Activated naive CD4-positive, alpha-beta T cell (primary cell): Measurements from ENCODE around the gene NOP56.

ENCODE experiments used
- DNase-seq, 4 experiments: peaks; one replicate each; lab custom pipeline; 2025; lab: John Stamatoyannopoulos, UW

NOP56 gene, protein sequence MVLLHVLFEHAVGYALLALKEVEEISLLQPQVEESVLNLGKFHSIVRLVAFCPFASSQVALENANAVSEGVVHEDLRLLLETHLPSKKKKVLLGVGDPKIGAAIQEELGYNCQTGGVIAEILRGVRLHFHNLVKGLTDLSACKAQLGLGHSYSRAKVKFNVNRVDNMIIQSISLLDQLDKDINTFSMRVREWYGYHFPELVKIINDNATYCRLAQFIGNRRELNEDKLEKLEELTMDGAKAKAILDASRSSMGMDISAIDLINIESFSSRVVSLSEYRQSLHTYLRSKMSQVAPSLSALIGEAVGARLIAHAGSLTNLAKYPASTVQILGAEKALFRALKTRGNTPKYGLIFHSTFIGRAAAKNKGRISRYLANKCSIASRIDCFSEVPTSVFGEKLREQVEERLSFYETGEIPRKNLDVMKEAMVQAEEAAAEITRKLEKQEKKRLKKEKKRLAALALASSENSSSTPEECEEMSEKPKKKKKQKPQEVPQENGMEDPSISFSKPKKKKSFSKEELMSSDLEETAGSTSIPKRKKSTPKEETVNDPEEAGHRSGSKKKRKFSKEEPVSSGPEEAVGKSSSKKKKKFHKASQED

DNA sequence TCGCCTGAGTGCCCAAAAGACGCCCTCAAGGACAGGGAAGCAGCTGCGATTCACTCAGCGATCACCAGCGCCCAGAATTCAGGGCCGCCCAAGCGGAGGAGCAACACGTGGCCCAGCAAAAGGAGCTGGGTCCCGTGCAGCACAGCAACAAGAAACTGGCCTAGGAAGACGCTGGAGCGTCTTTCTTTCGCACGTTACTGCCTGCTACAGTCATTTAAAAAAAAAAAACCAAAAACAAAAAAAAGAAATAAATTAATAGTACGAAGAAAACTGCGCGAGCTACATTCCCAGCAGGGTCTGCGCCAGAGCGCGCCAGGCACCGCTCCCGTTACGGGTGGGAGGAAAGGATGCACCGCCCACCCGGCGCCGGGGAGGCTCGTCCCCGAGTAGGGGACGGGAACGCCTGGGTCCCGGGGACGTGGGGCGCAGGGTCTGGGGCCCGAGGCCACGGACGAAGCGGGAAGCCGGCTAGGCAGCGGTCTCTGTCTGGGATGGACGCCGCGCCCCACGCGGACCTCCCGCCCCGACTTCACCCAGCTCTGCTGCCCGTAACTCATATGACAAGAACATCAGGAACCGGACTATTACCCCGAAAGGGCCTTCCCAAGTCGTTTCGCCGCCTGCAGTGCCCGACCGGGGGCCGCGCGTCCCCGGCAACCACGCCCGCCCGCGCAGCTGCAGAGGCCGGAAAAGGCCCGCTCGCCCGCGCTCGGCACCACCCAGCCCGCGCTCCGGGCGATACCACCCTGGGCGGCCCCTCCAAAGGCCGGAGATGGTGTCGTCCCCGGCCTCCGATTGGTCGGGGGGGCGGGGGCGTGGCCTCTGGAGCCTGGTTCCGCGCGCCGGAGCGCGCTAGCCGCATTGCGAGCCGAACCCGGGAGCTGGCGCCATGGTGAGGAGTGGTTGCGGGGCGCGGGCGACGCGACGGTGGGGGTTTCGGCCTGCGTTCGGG is at the start of gene NOP56:
Gene NOP56 (plus strand): TSS at position 861 of the 952 bp plus-strand sequence. CDS start 29 bp downstream, at position 890.
- peak; percentile 87 to 97 (median 94) for DNase-seq

DNA sequence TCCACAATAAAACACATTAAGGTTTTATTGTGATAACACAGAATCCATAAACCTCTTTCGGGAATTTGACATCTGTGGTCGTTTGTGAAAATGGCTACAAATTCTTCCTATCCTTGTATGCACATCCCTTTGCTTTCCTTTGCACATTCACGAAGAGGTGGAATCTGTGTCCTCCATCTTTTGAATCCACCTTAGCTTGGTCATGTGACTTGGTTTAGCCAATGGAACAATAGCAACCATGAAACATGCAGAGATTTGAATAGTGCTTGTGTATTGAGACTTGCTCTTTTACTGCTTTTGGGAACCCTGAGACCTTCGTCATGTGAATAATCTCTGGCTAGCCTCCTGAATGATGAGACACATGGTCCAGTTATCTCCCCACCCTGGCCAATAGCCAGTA is 49.7 kb upstream of the NOP56 start:
- DNase-seq: no peak

DNA sequence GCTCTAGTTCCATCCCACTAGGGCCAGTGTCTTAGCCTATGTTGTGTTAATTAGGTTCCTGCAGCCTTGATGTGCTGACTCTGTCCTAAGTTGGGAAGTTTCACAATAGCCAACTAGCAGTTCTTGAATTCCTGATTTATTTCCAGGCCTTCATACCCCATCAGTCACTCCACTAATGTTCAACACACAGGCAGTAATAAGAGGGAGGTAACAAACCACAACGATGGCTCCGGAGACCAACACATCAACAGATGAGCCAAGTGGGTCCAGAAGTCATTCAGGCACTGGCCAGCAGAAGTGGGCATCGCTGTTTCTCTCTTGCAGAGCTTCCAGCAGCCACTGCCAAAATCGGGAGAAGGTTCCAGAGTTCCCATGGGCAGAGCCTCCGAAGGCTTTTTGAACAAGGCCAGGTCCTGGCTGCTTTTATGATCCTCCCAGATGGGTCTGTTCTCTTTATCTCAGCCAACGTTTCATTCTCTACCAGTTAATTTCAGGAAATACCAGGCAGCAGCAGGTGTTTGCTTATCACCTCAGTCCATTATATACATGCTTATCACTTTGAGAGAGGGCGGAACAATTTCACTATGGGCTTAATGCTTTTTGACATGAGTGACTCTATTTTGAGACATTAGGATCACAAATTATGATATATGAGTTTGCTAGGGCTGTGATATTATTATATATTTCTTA is 48.5 kb upstream of the NOP56 start:
- no peak for DNase-seq

DNA sequence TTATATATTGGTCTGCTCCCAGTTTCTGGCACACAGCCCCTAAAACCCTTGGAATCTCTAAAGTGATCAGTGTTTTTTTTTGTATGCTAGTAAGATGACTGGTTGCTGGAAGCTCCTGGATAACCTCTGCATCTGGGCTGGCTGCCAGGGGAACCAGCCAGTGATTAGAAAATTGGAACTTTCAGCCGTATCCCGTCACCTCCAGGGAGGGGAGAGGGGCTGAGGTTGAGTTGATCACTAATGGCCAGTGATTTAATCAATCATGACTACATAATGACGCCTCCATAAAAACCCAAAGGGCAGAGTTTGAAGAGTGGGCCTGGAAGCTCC is 48.0 kb upstream of the NOP56 start:
- no peak for DNase-seq

DNA sequence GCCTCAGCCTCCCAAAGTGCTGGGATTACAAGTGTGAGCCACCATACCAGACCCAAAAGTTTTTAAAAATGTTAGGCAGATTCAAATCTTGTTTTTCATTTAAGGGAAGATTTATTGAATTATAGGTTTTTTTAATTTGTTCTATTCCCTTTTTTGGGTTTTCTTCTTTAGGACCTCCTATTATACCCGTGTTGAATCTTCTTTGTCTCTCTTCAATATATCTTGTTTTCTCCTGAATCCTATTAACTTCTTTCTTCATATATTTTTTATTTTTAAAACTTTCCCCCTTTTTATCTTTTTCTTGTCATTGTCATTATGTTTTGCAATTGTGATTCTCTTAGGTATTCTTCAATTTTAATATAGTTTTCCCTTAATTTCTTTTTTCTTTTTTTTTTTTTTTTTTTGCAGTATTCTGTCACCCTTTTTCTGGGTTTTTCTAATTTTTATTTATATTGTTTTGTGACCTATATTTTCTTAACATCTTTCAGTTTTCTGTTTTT is 45.9 kb upstream of the NOP56 start:
- DNase-seq: no peak

DNA sequence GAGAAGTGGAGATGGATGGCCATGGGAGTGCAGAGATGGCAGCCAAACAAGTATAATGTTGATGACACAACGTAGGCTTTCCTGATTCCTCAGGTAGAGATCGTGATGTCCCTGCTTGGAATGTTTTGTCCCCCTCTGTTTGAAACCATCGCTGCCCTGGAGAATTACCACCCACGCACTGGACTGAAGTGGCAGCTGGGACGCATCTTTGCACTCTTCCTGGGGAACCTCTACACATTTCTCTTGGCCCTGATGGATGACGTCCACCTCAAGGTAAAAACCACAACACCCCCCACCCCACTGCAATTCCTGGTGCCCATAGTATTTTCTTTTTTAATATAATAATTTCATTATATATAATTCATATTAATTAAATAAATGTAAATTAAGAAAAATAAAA is 42.1 kb upstream of the NOP56 start:
- DNase-seq: no peak

DNA sequence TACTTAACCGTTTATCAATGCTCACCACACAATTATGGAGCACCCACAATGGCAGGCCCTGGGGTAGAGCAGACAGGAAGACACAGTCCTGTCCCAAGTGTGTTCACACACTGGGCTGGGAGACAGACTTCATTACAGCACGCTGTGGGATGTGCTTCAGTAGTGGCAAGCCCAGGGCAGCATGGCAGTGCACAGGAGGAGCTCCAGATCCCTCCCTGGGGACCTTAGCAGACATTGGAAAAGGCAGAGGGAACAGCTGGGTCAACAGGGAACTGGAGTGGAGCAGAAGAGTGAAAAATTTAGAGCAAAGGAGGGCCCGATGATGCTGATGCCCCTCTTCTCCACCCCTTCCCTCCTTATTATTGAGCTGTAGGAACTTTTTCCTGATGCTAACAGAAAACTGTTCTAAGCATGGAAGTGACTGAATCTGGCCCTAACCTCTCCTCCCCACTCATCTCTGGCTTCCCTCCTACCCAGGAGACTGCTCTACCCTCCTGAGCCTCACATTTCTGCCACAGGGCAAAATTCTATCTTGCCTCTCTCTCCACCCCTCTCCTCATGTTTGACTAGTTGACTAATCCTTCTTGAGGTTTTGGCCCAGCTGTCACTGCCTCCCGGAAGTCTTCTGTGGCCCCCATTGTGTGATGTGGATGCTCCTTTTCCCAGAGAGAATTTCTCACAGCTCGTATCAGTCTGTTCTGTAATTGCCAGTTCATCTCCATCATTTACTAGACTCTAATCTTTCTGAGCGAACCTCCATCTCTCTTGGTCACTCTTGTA is 41.3 kb upstream of the NOP56 start:
- no peak for DNase-seq

DNA sequence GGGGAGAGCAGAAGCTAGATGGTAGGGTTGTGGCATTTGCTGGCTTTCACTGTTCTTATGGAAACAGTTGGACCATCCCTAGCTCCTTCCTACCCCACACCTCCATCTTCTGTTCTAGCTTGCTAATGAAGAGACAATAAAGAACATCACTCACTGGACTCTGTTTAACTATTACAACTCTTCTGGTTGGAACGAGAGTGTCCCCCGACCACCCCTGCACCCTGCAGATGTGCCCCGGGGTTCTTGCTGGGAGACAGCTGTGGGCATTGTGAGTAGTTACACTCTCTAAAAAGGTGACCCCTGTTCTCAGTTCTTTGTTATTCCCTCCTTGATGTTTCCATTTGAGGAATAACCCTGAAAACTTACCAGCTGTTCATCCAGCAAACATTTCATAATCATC is 40.4 kb upstream of the NOP56 start:
- no peak for DNase-seq

DNA sequence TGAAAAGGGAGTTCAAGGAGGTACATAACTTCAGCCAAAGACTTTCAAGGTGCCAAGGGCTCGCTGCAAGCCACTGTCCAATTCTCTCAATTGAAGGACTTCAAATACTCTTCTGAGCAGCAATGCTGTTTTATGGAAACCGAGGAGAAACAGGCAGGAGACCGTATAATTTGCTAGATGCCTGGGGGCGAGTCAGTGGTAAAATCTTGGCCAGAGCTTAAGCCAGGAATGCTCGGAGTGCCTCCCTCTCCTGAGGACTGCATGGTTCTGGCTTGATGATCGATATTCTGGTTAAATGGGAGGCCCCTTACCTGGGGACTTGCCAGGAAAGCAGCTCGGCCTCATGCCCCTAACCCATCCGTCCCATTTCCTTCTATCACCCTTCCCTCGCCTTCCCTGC is 35.8 kb upstream of the NOP56 start:
- no peak for DNase-seq

DNA sequence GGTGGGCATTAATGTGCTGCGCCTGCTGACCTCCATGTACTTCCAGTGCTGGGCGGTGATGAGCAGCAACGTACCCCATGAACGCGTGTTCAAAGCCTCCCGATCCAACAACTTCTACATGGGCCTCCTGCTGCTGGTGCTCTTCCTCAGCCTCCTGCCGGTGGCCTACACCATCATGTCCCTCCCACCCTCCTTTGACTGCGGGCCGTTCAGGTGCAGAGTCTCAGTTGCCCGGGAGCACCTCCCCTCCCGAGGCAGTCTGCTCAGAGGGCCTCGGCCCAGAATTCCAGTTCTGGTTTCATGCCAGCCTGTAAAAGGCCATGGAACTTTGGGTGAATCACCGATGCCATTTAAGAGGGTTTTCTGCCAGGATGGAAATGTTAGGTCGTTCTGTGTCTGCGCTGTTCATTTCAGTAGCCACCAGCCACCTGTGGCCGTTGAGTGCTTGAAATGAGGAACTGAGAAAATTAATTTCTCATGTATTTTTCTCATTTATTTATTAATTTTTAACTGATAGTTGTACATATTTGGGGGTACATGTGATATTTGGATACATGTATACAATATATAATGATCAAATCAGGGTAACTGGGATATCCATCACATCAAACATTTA is 35.2 kb upstream of the NOP56 start:
- DNase-seq: no peak

DNA sequence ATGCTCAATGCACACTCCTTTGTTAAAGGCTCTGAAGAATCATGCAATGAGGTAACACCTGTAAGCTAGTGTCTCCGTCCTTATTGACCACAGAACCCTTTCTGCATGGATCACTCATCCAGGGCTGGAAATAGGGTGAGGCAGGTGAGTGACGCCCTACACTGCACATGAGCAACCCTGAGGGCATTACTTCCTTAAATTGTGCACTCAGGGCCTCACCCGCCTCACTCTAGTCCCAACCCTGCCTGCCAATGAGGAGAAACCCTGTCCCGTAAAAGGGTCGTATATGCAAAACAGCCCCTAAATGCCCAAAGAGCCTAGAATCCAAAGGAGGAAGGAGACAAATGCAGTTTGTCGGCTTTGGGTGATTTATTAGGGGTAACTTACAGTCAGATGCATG is 33.6 kb upstream of the NOP56 start:
- no peak for DNase-seq

DNA sequence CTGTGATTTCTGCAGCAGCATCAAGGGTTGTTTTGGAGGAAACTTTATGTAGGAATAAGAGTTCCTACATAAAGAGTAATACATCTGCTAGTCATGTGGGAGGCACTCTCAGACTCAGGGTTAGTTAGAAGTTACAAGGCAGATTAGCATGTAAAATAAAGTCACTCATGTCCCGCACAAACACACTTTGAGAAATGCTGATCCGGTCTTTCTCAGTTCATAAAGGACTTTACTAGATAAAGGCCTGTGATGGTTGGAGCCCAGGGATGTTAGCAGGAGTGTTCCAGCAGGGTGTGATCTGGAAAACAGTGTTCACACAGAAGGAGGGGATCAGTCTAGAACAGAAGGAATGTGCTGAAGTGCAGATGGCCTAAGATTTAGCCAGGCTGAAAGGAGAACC is 33.1 kb upstream of the NOP56 start:
- no peak for DNase-seq

DNA sequence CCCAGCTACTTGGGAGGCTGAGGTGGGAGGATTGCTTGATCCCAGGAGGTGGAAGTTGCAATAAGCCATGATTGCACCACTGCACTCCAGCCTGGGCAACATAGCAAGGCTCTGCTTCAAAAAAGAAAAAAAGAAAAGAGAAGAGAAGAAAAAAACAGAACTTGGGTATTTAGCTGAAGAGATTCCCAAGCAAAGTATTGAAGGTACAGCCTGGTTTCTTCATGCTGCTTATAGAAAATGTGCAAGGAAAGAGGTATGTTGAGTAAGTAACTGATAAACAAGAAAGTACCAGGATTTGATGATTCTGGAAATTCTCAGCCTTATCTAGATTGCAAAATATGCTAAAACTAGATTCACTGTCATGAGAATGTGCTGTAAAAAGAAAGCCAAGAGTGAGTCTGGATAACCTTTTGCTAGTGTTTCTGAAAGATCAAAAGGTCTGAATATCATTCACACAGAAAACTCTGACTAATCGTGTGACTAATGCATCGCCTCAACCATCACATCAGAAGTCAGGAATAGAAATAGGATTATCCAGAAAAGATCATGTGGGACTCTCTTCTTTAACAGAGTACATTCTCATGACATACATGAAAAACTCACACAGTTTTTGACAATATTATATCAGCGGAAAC is 32.4 kb upstream of the NOP56 start:
- DNase-seq: no peak

DNA sequence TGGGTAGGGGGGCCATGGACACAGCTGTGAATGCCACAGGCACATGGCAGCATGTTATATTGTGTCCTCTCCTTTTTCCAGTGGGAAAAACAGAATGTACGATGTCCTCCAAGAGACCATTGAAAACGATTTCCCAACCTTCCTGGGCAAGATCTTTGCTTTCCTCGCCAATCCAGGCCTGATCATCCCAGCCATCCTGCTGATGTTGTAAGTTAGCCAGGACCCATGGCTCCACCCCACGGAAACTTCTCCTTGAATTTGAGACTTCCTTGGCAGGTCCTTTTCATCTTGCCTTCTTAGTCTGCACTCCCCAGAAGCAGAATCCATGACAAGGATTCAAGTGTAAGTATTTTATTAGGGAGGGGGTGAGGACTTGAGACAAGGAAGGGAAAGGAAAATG is 28.2 kb upstream of the NOP56 start:
- DNase-seq: no peak

DNA sequence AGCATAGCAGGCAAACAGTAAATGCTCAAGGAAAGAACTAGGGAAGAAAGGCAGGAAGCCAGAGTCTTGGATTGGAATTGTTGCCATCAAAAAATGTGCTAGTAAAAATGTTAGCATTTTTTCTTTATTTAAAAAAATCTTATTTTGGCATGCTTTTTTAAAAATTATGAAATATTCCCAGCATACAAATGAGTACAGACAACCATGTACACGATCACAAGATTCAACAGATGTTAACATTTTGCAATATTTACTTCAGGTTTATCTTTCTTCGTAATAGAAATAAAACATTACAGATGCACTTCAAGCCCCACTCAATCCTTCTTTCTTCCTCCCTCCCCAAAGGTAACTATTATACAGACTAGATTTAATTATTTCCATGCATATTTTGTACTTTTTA is 27.4 kb upstream of the NOP56 start:
- no peak for DNase-seq

DNA sequence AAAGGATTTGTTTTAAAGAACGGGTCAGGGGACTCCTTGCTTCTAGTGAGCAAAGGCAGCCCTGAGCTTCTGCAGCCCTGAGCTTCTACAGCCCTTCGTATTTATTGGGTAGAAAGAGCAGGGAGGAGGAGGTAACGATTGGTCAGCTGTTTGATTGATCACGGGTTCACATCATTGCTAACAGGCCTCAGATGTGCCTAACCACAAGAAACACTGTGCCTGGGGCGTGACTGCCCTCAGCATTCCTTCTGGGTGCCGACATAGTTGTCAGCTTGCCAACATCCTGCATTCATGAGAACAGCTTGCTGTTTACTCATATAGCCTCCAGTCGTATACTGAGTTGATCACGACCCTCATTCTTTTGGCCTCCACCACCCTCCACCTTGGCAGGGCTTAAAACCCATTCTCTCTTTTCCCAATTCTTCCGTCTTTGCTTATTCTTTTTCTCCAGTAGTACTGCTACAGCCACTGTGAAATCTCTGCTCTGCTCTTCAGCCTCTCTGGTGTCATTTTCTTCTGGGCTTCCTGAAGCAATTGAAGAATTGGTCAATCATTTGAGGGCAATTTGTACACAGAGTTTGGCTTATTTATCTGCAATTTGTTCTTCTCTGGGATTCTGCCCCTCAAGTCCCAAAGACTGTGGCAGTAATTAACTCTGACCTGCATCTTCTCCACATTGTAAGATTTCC is 25.4 kb upstream of the NOP56 start:
- DNase-seq: no peak

DNA sequence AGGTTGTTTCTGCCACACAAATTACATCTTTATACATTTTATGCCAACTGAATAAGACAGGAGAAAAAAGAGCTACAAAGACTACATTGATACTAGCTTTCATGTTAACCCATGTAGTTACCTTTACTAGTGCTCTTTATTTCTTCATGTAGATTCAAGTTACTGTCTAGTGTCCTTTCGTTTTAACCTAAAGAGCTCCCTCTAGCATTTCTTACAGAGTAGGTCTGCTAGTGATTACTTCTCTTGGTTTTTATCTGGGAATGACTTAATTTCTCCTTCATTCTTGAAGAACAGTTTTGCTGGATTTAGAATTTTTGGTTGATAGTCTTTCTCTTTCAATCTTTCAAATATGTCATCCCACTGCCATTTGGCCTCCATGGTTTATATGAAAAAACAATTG is 21.2 kb upstream of the NOP56 start:
- no peak for DNase-seq

DNA sequence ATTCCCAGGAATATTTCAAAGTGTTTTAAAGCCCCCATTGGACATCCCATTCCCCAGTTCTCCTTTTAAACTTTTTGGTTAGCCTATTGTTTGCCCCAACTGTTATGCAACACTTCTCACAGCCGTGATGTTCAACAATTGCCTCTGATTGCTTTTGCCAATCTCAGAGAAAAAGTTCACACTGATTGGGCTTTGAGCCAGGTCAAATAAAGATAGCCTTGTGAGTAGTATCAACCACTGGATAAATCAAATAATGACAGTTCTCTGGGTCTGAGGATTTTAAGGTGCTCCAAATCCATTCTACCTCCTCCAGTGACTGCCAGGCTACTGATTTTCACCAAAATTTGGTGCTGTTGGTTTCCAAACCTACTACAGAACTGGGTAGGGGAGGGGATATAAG is 19.1 kb upstream of the NOP56 start:
- no peak for DNase-seq

DNA sequence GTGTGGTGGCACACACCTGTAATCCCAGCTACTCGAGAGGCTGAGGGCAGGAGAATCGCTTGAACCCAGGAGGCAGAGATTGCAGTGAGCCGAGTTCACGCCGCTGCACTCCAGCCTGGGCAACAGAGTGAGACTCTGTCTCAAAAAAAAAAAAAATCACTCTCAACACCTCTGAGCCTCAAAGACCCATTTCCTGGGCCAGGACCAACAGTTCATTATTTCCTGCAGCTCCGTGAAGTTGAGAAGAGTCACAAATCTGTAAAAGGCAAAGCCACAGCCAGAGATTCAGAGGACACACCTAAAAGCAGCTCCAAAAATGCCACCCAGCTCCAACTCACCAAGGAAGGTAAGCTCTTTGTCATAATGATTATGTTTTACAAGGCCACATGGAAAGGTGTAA is 15.2 kb upstream of the NOP56 start:
- DNase-seq: no peak

DNA sequence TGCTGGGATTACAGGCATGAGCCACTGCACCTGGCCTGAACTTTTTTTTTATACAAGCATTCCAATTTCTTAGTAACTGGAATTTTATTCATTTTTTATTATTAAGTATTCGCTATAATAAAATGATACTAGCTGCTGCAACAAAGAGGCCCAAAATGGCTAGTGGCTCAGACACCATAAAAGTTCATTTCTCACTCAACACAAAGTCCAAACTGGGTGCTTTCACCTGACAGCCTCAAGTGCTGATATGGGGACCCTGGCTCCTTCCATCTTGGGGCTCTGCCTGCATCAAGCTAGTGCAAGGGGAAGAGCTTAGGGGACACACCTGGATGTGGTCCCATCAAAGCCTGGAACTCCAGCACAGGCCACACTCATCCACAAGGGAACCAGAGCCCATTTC is 12.2 kb upstream of the NOP56 start:
- DNase-seq: no peak
